SH-SY5Y (cell line): ENCODE measurements around the gene CCDC15.

Source experiments
- GATA2 ChIP-seq: IDR thresholded peaks from 2 replicates; pipeline ENCODE4 v1.6.1; 2011; ENCODE audit warnings: mild to moderate bottlenecking, low read depth, low read length
- GATA3 ChIP-seq: IDR thresholded peaks from 2 replicates; pipeline ENCODE4 v1.6.1; 2011; ENCODE audit warnings: low read depth, mild to moderate bottlenecking, low read length, moderate library complexity

DNA sequence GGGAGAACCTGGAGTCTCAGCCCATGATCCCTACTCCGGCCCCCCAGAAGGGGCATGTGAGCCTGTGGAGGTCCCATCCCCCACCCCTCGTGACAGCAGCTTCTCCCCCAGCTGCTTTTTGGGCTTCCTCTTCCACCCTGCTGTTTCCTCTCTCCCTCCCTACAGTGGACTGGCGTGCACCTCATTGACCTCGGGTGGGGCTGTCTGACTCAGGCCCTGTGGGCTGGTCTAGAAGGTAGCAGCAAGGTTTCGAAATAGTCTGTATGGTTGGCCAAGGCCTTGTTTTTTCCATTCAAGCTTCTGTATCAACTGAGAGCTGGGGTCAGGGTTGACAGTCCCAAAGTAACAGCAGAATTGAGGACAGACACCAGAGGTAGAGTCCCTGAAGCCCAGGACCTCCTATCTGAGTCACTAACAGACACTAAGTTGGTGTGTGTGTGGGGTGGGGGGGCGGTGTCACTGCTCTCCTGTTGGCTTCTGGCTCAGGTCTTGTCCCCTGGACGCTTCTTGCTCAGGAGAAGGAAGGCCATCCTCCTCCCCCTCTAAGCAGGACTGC, 116.8 kb downstream of the CCDC15 start:
- TF ChIP-seq GATA2 (no peak), GATA3 (no peak)
